ENCODE data around the gene TFF3.
A peak's percentile ranks its signal among the peaks of the same experiment; 100 is the strongest.

TFF3 gene

GRCh38 chr21:42346866-42347600 is 31.8 kb upstream of the TFF3 start:
- no peak for DNase-seq

GRCh38 chr21:42346441-42346840 is 31.2 kb upstream of the TFF3 start:
- DNase-seq = no peak

- no peak for DNase-seq
Observed at GRCh38 chr21:42344631-42345030, 29.4 kb upstream of the TFF3 start.

- no peak for DNase-seq
Observed at GRCh38 chr21:42343963-42344510, 28.8 kb upstream of the TFF3 start.

GRCh38 chr21:42343556-42343955 is 28.3 kb upstream of the TFF3 start:
- DNase-seq = no peak

- no peak for DNase-seq
Observed at GRCh38 chr21:42343101-42343500, 27.9 kb upstream of the TFF3 start.

- no peak for DNase-seq
Observed at GRCh38 chr21:42341776-42342542, 26.8 kb upstream of the TFF3 start.

GRCh38 chr21:42340187-42341050 is 25.2 kb upstream of the TFF3 start:
- no peak for DNase-seq

GRCh38 chr21:42338729-42339715 is 23.8 kb upstream of the TFF3 start:
- DNase-seq = no peak

- peak; percentile 42 for DNase-seq
Observed at GRCh38 chr21:42337830-42338728, 22.9 kb upstream of the TFF3 start.

- no peak for DNase-seq
Observed at GRCh38 chr21:42337276-42337675, 22.1 kb upstream of the TFF3 start.

- peak; percentile 91 for DNase-seq
Observed at GRCh38 chr21:42336054-42336453, 20.8 kb upstream of the TFF3 start.

GRCh38 chr21:42332557-42333317 is 17.5 kb upstream of the TFF3 start:
- DNase-seq = no peak

GRCh38 chr21:42331660-42332059 is 16.5 kb upstream of the TFF3 start:
- DNase-seq = no peak

- DNase-seq = no peak
Observed at GRCh38 chr21:42330380-42331371, 15.5 kb upstream of the TFF3 start.

- no peak for DNase-seq
Observed at GRCh38 chr21:42324896-42325295, 9.7 kb upstream of the TFF3 start.

- no peak for DNase-seq
Observed at GRCh38 chr21:42321845-42322244, 6.6 kb upstream of the TFF3 start.

- DNase-seq = no peak
Observed at GRCh38 chr21:42321231-42321630, 6.0 kb upstream of the TFF3 start.

GRCh38 chr21:42320791-42321190 is 5.6 kb upstream of the TFF3 start:
- DNase-seq = no peak
